ENCODE measurements around the gene MOB2. TPM values are rescaled to one million over a fixed set of nuclear protein-coding genes. Genes with fewer than 3 reads are reported as not detected.
A peak's percentile ranks its signal among the peaks of the same experiment; 100 is the strongest.

The MOB2 gene
- total RNA-seq, 1 donor from 2014 or later = 23.3 TPM

DNA sequence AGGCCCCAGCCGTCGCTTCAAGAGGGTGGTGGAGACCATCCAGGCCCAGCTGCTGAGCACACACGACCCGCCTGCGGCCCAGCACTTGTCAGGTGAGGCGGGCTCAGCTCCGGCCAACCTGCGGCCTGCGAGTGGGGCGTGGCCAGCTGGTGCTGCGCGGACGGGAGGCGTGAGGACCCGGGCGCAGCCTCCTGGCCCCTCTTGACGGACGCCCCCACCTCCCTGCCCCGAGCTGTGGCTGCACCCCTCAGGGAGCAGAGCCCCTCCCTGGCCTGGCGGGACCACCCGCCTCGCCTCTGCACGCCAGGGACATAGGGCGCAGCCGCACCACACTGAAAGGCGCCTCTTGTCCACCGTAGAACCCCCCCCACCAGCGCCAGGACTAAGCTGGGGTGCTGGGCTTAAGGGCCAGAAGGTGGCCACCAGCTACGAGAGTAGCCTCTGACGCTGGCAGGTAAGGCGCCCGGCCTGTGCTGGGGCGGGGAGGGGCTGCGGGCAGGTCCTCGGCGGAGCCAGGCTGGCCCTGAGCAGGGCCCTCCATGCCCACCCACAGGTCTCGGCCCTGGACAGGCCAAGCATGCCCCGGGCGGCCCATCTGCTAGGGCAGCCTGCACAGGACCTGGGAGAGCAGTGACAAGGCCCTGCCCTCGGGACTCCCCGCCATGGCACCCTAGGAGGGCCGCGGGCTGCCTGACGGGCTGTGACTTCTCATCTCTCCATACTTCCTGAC is 29.8 kb downstream of the MOB2 start:
- Mint-ChIP-seq H3K27me3 (ENCODE audit: low read depth) (no peaks in the 10 kb centered on the region), H3K4me3 (ENCODE audit: low read depth) (no peak overlapping the region), H3K4me1 (ENCODE audit: low read depth) (no peaks in the 10 kb centered on the region), H3K36me3 (ENCODE audit: low read depth) (no peaks in the 10 kb centered on the region), H3K27ac (no peak overlapping the region), H3K9me3 (no peaks in the 10 kb centered on the region)
- DNase-seq (ENCODE audit: low spot score) = no peak
- intact Hi-C loops (cut with micrococcal nuclease) = no loop called here

DNA sequence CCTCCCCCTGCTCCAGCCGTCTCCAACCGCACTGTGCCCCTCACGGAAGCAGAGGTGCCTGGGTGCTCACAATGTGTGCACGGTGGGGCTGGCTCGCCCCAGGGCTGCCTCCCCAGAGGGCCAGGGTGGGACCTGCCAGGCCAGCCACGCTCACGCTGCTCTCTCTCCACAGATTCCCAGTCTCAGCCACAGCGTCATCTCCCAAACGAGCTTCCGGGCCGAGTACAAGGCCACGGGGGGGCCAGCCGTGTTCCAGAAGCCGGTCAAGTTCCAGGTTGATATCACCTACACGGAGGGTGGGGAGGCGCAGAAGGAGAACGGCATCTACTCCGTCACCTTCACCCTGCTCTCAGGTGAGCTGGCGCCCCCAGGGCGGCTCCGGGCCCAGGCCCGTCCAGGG is 30.4 kb downstream of the MOB2 start:
- no peak overlapping the region for H3K4me3 Mint-ChIP-seq (ENCODE audit: low read depth)
- H3K27ac Mint-ChIP-seq = no peak overlapping the region
- intact Hi-C loops (cut with micrococcal nuclease) = no loop called here
- H3K36me3 Mint-ChIP-seq (ENCODE audit: low read depth) = no peaks in the 10 kb centered on the region
- no peaks in the 10 kb centered on the region for H3K9me3 Mint-ChIP-seq
- no peaks in the 10 kb centered on the region for H3K4me1 Mint-ChIP-seq (ENCODE audit: low read depth)
- no peak for DNase-seq (ENCODE audit: low spot score)
- no peaks in the 10 kb centered on the region for H3K27me3 Mint-ChIP-seq (ENCODE audit: low read depth)

DNA sequence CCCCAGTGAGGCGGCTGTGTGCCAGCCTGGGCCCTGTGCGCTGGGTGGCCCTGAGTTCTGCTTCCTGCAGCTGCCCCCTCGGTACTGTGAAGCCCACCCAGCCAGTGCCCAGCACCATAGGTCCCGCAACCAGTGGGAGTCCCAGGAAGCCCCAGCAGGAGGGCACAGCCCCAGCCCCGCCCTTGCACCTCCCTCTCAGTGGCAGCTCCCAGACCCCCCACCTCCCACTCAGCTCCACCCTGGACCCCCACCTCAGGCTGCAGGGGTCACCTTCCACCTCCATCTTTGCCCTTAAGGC is 30.9 kb downstream of the MOB2 start:
- intact Hi-C loops (cut with micrococcal nuclease) = no loop called here
- Mint-ChIP-seq H3K27me3 (ENCODE audit: low read depth) (no peaks in the 10 kb centered on the region), H3K9me3 (no peaks in the 10 kb centered on the region), H3K4me3 (ENCODE audit: low read depth) (no peak overlapping the region), H3K4me1 (ENCODE audit: low read depth) (no peaks in the 10 kb centered on the region), H3K27ac (no peak overlapping the region), H3K36me3 (ENCODE audit: low read depth) (no peaks in the 10 kb centered on the region)
- DNase-seq (ENCODE audit: low spot score) = no peak

DNA sequence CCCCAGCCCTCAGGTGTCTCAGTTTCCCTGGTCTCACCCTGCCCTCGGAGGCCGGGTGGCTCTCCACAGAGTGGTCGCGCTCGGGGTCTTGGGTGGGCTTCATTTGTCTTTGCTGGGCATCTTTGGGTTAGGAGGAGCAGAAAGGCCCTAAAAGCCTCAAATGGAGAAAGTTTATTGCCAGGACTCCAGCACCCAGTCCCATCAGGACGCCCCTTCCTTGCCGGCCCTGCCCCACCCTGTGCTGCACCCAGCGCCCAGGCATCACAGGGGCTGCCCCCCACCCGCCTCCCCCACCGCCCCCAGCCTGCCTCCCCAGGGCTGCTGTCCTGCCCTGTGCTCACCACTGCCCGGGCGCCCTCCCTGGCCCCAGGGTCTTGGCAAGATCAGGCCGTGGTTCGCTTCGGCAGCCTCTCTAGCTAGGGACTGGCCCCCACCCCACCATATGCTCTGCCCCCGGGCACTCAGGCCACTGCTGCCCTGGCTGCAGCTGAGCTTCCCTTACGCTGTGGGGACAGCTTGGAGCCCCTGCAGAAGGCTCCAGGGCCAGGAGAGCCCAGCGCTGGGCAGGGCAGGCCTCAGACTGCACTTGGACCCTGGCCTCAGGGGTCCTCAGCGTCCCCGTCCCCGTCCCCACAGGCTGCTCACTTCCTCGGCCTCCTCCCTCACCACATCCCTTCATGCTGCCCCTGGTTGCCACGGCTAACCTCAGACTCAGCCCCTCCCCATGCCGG is 31.4 kb downstream of the MOB2 start:
- Mint-ChIP-seq H3K4me1 (ENCODE audit: low read depth) (no peaks in the 10 kb centered on the region), H3K4me3 (ENCODE audit: low read depth) (no peak overlapping the region), H3K27ac (no peak overlapping the region), H3K9me3 (no peaks in the 10 kb centered on the region), H3K27me3 (ENCODE audit: low read depth) (no peaks in the 10 kb centered on the region), H3K36me3 (ENCODE audit: low read depth) (no peaks in the 10 kb centered on the region)
- DNase-seq (ENCODE audit: low spot score) = no peak
- intact Hi-C loops (cut with micrococcal nuclease) = no loop called here

DNA sequence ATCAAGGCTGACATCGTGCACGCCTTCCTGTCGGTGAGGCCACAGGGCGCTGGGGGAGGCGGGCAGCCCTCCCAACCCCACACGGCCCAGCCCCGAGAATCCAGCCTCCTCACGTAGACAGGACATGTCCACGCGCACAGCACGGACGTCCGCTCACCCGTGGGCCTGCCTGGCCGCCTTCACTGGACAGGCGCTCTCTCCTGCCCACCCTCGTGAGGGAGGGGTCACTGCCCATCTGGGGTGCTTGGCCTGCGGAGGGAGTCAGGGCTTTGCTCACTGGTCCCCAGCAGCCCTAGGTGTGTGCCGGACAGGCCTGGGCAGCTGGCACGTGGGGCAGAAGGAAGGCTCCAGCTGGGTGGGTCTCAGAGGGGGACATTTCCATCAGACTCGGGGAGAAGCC is 32.0 kb downstream of the MOB2 start:
- no peak for DNase-seq (ENCODE audit: low spot score)
- intact Hi-C loops (cut with micrococcal nuclease) = no loop called here
- H3K36me3 Mint-ChIP-seq (ENCODE audit: low read depth) = no peaks in the 10 kb centered on the region
- no peaks in the 10 kb centered on the region for H3K4me1 Mint-ChIP-seq (ENCODE audit: low read depth)
- H3K4me3 Mint-ChIP-seq (ENCODE audit: low read depth) = no peak overlapping the region
- no peak overlapping the region for H3K27ac Mint-ChIP-seq
- no peaks in the 10 kb centered on the region for H3K9me3 Mint-ChIP-seq
- H3K27me3 Mint-ChIP-seq (ENCODE audit: low read depth) = no peaks in the 10 kb centered on the region

DNA sequence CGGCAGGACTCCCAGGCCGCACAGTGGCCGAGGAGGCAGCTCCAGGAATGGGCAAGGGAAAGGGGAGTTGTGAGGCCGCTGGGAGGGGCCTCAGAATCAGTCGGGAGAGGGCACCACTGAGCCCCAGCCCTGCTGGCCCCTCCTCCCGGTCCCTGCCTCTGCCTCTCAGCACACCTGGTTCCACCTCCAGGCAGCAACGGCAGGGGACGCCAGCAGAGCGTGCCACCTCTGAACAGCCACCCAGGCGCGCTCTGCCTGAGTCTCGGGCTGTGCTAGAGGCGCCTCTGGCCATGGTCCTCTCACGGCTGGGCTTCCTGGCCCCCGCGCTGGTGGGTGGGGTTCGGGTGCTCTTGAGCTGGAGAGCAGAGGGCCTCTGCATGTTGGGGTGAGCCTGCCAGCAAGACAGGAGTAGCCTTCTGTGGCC is 33.0 kb downstream of the MOB2 start:
- H3K27me3 Mint-ChIP-seq (ENCODE audit: low read depth) = no peaks in the 10 kb centered on the region
- H3K4me3 Mint-ChIP-seq (ENCODE audit: low read depth) = no peak overlapping the region
- intact Hi-C loops (cut with micrococcal nuclease) = no loop called here
- no peaks in the 10 kb centered on the region for H3K4me1 Mint-ChIP-seq (ENCODE audit: low read depth)
- DNase-seq (ENCODE audit: low spot score) = peak; percentile 30
- H3K9me3 Mint-ChIP-seq = no peaks in the 10 kb centered on the region
- no peaks in the 10 kb centered on the region for H3K36me3 Mint-ChIP-seq (ENCODE audit: low read depth)
- no peak overlapping the region for H3K27ac Mint-ChIP-seq

DNA sequence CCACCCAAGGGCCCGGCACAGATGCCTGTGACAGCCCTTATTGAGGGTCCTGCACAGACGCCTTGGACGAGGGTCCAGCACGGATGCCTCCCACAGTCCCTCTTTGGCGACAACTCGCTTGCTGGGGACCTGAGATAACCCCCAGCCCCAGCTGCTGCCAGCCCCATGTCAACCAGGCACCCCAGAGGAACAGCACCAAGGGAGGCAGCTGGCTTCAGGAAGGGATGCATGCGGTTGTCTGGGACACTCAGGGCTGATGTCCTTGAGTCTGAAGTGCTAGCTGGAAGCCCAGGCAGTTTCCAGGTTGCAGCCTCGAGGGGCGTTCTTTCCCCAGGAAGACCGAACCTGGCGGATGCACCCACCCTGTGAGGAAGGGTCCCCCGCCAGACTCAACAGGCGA is 33.8 kb downstream of the MOB2 start:
- no peak for DNase-seq (ENCODE audit: low spot score)
- Mint-ChIP-seq H3K4me1 (ENCODE audit: low read depth) (no peaks in the 10 kb centered on the region), H3K9me3 (no peaks in the 10 kb centered on the region), H3K27ac (no peak overlapping the region), H3K27me3 (ENCODE audit: low read depth) (no peaks in the 10 kb centered on the region), H3K36me3 (ENCODE audit: low read depth) (no peaks in the 10 kb centered on the region), H3K4me3 (ENCODE audit: low read depth) (no peak overlapping the region)
- intact Hi-C loops (cut with micrococcal nuclease) = no loop called here

DNA sequence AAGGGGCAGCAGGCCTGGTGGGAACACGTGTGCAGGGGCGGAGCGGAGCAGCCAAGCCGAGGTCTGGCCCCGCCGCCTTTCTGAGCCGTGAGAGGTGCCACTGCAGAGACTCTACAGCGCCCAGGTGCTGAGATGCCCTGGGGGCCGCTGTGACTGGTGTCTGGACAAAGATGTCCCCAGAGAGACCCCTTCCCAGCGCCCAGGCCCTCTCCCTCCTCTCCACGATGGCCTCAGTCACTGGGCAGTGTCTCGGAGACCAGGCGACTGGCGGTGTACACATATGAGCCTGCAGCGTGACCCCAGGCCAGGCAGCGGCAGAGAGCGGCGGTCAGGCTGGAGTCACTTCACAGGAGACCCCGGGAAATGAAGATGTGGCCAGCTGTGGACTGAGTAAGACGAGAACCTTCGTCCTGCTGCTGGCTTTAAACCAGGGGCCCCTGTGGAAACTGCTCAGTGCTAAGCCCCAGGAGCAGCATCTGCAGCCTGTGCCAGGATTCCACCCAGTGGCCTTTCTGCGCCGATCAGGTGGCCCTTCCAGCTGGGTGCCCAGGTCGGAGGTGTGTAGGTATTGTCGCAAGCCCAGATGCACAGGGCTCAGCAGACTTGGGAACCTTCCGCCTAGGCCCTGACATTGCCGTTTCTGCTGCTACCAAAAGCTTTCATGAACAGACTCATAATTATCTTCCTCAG is 34.7 kb downstream of the MOB2 start:
- H3K27ac Mint-ChIP-seq = no peak overlapping the region
- intact Hi-C loops (cut with micrococcal nuclease) = no loop called here

DNA sequence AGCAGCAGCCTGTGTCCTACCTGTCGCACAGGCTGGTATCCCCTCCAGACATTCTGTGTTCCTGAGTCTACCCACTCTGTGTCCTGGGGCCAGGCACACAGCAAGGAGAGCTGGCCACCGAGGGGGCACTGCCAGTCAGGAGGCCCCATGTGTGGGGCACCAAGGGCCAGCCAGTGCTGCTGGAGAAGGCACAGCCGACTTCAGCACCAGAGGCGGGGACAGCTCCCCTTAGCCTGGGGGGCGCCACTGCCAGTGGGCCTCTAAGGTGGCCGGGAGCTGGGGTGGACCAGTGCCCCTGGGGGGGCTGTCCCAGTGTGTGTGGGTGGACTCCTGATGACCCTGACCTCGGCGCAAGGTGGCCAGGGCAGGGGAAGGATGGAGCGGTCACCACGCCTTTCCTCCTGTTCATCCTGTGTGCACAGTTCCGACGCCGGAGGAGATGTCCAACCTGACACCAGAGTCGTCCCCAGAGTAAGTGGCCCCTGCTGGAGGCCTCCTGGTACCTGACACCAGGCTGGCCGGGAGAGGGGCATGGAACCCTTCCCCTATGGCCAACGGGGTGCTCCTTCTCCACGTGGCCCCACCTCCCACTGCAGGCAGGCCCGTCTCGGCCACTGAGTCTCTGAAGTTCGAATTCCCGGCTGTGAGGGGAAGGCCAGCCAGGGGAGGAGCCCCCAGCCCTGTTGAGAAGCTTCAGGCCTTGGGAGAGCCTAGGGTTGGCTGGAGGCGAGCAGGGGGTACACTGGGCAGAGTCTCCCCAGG is 35.4 kb downstream of the MOB2 start:
- intact Hi-C loops (cut with micrococcal nuclease) = no loop called here
- no peaks in the 10 kb centered on the region for H3K4me1 Mint-ChIP-seq (ENCODE audit: low read depth)
- H3K4me3 Mint-ChIP-seq (ENCODE audit: low read depth) = no peak overlapping the region
- no peaks in the 10 kb centered on the region for H3K27me3 Mint-ChIP-seq (ENCODE audit: low read depth)
- H3K9me3 Mint-ChIP-seq = no peaks in the 10 kb centered on the region
- no peaks in the 10 kb centered on the region for H3K36me3 Mint-ChIP-seq (ENCODE audit: low read depth)
- no peak overlapping the region for H3K27ac Mint-ChIP-seq
- no peak for DNase-seq (ENCODE audit: low spot score)

More for the DNA sequence above, 34.7 kb downstream of the MOB2 start:
- no peak for DNase-seq (ENCODE audit: low spot score)
- Mint-ChIP-seq H3K9me3 (no peaks in the 10 kb centered on the region), H3K36me3 (ENCODE audit: low read depth) (no peaks in the 10 kb centered on the region), H3K4me3 (ENCODE audit: low read depth) (no peak overlapping the region), H3K4me1 (ENCODE audit: low read depth) (no peaks in the 10 kb centered on the region), H3K27me3 (ENCODE audit: low read depth) (no peaks in the 10 kb centered on the region)

DNA sequence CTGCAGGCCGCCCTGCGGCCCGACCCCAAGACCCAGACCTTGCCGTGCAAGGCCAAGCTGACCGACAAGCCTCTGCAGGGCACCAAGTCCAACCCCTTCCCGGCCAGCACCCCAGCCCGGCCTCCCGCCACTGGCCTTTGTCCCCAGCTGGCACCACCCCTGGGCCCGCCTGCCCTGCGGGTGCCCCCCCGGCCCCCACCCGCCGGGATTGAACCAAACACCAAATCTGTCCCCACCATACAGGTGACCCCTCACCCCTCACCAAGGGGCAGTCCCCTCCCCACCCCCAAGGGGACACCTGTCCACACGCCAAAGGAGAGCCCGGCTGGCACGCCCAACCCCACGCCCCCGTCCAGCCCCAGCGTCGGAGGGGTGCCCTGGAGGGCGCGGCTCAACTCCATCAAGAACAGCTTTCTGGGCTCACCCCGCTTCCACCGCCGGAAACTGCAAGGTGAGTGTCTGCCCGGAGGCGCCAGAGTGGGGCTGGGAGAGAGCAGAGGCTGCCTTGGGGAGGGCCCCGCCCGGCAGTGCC is 36.2 kb downstream of the MOB2 start:
- no peaks in the 10 kb centered on the region for H3K9me3 Mint-ChIP-seq
- DNase-seq (ENCODE audit: low spot score) = no peak
- no peak overlapping the region for H3K4me3 Mint-ChIP-seq (ENCODE audit: low read depth)
- H3K27ac Mint-ChIP-seq = no peak overlapping the region
- H3K36me3 Mint-ChIP-seq (ENCODE audit: low read depth) = no peaks in the 10 kb centered on the region
- intact Hi-C loops (cut with micrococcal nuclease) = no loop called here
- no peaks in the 10 kb centered on the region for H3K27me3 Mint-ChIP-seq (ENCODE audit: low read depth)
- no peaks in the 10 kb centered on the region for H3K4me1 Mint-ChIP-seq (ENCODE audit: low read depth)

DNA sequence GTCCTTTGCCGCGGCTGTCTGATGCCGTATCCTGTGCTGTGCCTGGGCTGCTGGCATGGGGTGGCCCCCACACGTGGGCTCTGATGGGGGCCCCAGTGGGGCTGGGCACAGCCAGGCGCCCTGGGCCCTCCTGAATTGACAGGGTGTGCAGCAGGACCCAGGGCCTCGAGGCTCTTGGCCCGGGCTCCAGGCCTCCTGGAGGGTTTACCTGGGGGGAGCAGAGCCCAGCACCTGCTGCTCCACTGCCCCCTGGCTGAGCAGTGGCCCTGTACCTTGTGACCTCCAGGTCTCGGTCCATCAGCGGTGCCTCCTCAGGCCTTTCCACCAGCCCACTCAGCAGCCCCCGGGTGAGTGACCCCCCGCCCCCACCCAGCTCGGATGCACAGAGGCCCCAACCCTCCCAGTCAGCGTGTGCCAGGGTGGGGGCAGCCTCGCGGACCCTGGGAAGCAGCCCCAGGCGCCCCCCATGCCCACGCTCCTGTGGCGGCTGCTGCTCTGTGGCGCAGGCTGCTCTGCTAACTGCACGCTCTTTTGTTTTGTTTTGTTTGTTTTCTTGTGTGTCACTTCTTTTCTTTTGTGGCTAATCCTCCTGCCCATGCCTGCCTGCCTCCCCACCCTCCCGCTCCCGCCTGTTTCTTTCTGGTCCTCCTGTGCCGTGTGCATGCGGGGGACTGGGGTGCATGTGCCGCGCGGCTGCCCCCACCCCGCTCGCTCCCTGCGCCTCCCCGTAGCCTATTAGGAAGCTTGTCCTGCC is 36.9 kb downstream of the MOB2 start:
- H3K36me3 Mint-ChIP-seq (ENCODE audit: low read depth) = no peaks in the 10 kb centered on the region
- no peak for DNase-seq (ENCODE audit: low spot score)
- H3K4me3 Mint-ChIP-seq (ENCODE audit: low read depth) = no peak overlapping the region
- no peak overlapping the region for H3K27ac Mint-ChIP-seq
- no peaks in the 10 kb centered on the region for H3K4me1 Mint-ChIP-seq (ENCODE audit: low read depth)
- intact Hi-C loops (cut with micrococcal nuclease) = no loop called here
- no peaks in the 10 kb centered on the region for H3K27me3 Mint-ChIP-seq (ENCODE audit: low read depth)
- H3K9me3 Mint-ChIP-seq = no peaks in the 10 kb centered on the region

DNA sequence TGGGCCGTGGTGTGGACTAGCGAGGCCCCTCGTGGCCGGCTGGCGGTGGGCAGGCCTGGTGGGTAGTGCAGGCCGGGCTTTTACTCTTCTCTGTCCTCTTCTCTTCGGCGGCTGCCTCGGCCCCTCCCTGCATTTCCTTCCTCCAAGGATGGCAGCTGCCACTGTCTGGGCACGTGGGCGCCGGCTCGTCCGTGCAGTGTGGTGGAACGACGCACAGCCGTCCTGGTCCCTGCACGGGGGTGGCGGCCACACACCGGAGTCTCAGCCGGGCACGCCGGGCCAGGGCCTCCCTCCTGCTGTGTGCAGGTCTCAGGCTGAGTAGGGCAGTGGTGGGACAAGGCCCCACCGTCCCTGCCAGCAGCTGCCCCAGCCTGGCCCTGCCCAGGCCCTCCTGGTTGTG is 37.7 kb downstream of the MOB2 start:
- Mint-ChIP-seq H3K4me1 (ENCODE audit: low read depth) (no peaks in the 10 kb centered on the region), H3K4me3 (ENCODE audit: low read depth) (no peak overlapping the region), H3K9me3 (no peaks in the 10 kb centered on the region), H3K36me3 (ENCODE audit: low read depth) (no peaks in the 10 kb centered on the region), H3K27ac (no peak overlapping the region), H3K27me3 (ENCODE audit: low read depth) (no peaks in the 10 kb centered on the region)
- DNase-seq (ENCODE audit: low spot score) = no peak
- intact Hi-C loops (cut with micrococcal nuclease) = no loop called here

Data from activated T-helper 2 cell treated with anti-CD3 and anti-CD28 coated beads, Interferon-gamma antibody, Interleukin-2, Interleukin-4, amounts not matched to agents 10 μg/mL and 5 μg/mL and 100 μg/mL, durations not matched to agents 14 hours and 24 hours and 36 hours (primary cell).